C1 segment of cervical spinal cord (tissue), 14 donors: ENCODE results near the gene ZFP90.
"Not testable (repeated sequence)": the region's sequence is repeated elsewhere in the genome, so short reads cannot be mapped to it uniquely, and the experiment has no call there.

Experiments
- DNase-seq, 14 donors: peaks; one replicate each; lab custom pipeline; 2025; lab: John Stamatoyannopoulos, UW

ZFP90 gene

GRCh38 chr16:68538880-68539701 lies at the start of gene ZFP90:
Gene ZFP90 (plus strand): TSS chr16:68539291. CDS start chr16:68539793, 502 bp downstream.
- DNase-seq, result peak in 13 of 14 donors; percentile 57 to 91 (median 71)

GRCh38 chr16:68490358-68490757 lies 48.7 kb upstream of the ZFP90 start:
- no peak for DNase-seq

- DNase-seq, result peak in 1 of 14 donors; percentile 39
Observed at GRCh38 chr16:68490829-68491575, 48.1 kb upstream of the ZFP90 start.

- DNase-seq, result no peak
Observed at GRCh38 chr16:68491576-68491950, 47.5 kb upstream of the ZFP90 start.

- DNase-seq, result no peak
Observed at GRCh38 chr16:68492151-68492542, 46.9 kb upstream of the ZFP90 start.

GRCh38 chr16:68492543-68493411 lies 46.3 kb upstream of the ZFP90 start:
- DNase-seq, result no peak

GRCh38 chr16:68493412-68494070 lies 45.5 kb upstream of the ZFP90 start:
- no peak for DNase-seq

- DNase-seq, result not testable (repeated sequence)
Observed at GRCh38 chr16:68494261-68494660, 44.8 kb upstream of the ZFP90 start.

- DNase-seq, result no peak
Observed at GRCh38 chr16:68496689-68497088, 42.4 kb upstream of the ZFP90 start.

GRCh38 chr16:68499006-68499405 lies 40.1 kb upstream of the ZFP90 start:
- no peak for DNase-seq

GRCh38 chr16:68503334-68503733 lies 35.8 kb upstream of the ZFP90 start:
- DNase-seq, result no peak

GRCh38 chr16:68504066-68504465 lies 35.0 kb upstream of the ZFP90 start:
- no peak for DNase-seq

GRCh38 chr16:68506331-68507053 lies 32.6 kb upstream of the ZFP90 start:
- no peak for DNase-seq

GRCh38 chr16:68508013-68508412 lies 31.1 kb upstream of the ZFP90 start:
- no peak for DNase-seq

- DNase-seq, result no peak
Observed at GRCh38 chr16:68508641-68509240, 30.4 kb upstream of the ZFP90 start.

GRCh38 chr16:68509381-68509780 lies 29.7 kb upstream of the ZFP90 start:
- DNase-seq, result no peak

GRCh38 chr16:68510775-68511174 lies 28.3 kb upstream of the ZFP90 start:
- no peak for DNase-seq

- DNase-seq, result peak in 1 of 14 donors; percentile 12
Observed at GRCh38 chr16:68512183-68512582, 26.9 kb upstream of the ZFP90 start.

GRCh38 chr16:68512742-68513141 lies 26.3 kb upstream of the ZFP90 start:
- DNase-seq, result no peak

GRCh38 chr16:68514511-68514910 lies 24.6 kb upstream of the ZFP90 start:
- DNase-seq, result no peak
